GM23248 (cell line): ENCODE data around the gene UPK3BL1.
"Not testable (repeated sequence)": the region's sequence is repeated elsewhere in the genome, so short reads cannot be mapped to it uniquely, and the experiment has no call there.

Source experiments
- EZH2 ChIP-seq: fragments of 200-600 bp; sonication (generic); IDR thresholded peaks from 2 replicates; pipeline ENCODE4 v1.6.1; 2018; ENCODE audit warnings: antibody characterized with exemption, mild to moderate bottlenecking; ENCODE audit not compliant: insufficient read depth, poor library complexity, severe bottlenecking
- EZH2phosphoT487 ChIP-seq: fragments of 200-600 bp; sonication (generic); IDR thresholded peaks from 2 replicates; pipeline ENCODE4 v1.6.1; 2018; ENCODE audit warnings: antibody characterized with exemption, moderate library complexity, mild to moderate bottlenecking, low read depth; ENCODE audit not compliant: insufficient read depth

DNA sequence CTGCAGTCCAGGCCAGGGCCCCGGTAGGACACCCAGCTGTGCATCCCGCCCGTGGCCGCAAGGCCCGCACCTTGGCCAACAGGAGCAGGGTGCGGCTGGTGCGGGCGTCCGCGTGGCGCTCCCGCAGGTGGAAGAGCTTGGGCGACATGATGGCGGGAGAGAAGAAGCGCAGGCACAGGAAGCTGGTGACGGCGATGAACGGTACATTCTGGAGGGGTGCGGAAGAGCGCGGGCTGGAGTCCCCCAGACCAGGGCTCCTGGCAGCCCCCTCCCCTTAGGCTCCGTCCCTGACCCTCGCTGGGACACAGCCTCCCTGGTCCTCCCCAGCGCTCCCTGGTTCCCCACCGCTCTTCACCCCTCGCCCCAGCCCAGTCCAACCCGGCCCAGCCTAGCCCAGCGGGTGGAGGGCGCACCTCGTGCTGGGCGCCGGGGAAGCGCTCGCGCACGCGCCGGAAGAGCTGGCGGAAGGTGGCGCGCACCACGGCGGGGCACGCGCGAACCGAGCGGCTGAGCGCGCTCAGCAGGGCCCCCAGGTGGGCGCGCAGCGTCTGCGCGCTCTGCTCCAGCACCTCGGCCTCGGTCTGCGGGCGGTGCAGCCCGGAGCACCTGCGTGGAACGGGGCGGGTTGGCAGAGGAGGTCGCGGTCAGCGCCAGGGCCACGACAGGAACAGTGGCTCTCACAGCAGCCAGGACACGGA is 48.8 kb downstream of the UPK3BL1 start:
- not testable (repeated sequence) for TF ChIP-seq EZH2phosphoT487, EZH2
